ENCODE data around the gene CPSF4. TPM values are rescaled to one million over a fixed set of nuclear protein-coding genes. Genes with fewer than 3 reads are reported as not detected.

CPSF4 gene
- total RNA-seq, 1 experiment from 2014 or later, result 67.0 TPM

DNA sequence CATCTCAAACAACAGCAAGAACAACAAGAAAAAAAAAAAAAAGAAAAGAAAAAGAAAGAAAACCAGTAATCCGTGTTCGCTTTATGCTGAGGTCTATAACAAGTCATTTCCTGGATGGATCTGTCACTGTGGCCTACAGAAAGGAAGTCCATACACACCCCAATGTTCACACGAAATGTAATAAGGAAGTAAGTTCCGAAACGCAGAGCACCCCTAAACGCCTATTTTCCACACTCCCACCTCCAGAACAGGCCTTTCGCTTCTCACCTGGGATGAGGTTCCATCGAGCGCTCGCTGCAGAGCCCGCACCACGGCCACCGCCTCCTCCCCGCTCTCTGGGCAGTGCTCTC is 60.6 kb downstream of the CPSF4 start (continued):
- TF ChIP-seq, protein P1, sequence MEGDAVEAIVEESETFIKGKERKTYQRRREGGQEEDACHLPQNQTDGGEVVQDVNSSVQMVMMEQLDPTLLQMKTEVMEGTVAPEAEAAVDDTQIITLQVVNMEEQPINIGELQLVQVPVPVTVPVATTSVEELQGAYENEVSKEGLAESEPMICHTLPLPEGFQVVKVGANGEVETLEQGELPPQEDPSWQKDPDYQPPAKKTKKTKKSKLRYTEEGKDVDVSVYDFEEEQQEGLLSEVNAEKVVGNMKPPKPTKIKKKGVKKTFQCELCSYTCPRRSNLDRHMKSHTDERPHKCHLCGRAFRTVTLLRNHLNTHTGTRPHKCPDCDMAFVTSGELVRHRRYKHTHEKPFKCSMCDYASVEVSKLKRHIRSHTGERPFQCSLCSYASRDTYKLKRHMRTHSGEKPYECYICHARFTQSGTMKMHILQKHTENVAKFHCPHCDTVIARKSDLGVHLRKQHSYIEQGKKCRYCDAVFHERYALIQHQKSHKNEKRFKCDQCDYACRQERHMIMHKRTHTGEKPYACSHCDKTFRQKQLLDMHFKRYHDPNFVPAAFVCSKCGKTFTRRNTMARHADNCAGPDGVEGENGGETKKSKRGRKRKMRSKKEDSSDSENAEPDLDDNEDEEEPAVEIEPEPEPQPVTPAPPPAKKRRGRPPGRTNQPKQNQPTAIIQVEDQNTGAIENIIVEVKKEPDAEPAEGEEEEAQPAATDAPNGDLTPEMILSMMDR (IDR thresholded peaks at IDR 0.05 in 2 of 3, conservative IDR thresholded peaks at IDR 0.05 in 1 of 3; ENCODE audit: borderline replicate concordance in 1 of 3, insufficient read depth in 1 of 3, low read depth in 2 of 3, low read length in 2 of 3), result no peak
- no peak for TF ChIP-seq CEBPB (IDR thresholded peaks at IDR 0.05; ENCODE audit: low read depth)
- TF ChIP-seq EGR1 (IDR thresholded peaks at IDR 0.05; ENCODE audit: low read depth), result no peak
- TF ChIP-seq, protein P2, sequence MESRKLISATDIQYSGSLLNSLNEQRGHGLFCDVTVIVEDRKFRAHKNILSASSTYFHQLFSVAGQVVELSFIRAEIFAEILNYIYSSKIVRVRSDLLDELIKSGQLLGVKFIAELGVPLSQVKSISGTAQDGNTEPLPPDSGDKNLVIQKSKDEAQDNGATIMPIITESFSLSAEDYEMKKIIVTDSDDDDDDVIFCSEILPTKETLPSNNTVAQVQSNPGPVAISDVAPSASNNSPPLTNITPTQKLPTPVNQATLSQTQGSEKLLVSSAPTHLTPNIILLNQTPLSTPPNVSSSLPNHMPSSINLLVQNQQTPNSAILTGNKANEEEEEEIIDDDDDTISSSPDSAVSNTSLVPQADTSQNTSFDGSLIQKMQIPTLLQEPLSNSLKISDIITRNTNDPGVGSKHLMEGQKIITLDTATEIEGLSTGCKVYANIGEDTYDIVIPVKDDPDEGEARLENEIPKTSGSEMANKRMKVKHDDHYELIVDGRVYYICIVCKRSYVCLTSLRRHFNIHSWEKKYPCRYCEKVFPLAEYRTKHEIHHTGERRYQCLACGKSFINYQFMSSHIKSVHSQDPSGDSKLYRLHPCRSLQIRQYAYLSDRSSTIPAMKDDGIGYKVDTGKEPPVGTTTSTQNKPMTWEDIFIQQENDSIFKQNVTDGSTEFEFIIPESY (IDR thresholded peaks at IDR 0.05; ENCODE audit: extremely low read depth, insufficient replicate concordance, low read length), result no peak
- no peak for TF ChIP-seq ZNF274 (IDR thresholded peaks at IDR 0.05; ENCODE audit: low read depth, low read length)

- no peak for TF ChIP-seq RAD21 (IDR thresholded peaks at IDR 0.05; ENCODE audit: low read depth)
- TF ChIP-seq ZFX (IDR thresholded peaks at IDR 0.05), result peak; percentile 45; the same call in 1 of the 2 replicates
- peak; percentile 71 for TF ChIP-seq POLR2A (IDR thresholded peaks at IDR 0.05; ENCODE audit: borderline replicate concordance, extremely low read depth, insufficient read depth, insufficient read length)
- TF ChIP-seq, protein P2 (IDR thresholded peaks at IDR 0.05; ENCODE audit: extremely low read depth, insufficient replicate concordance, low read length), result no peak
- TF ChIP-seq TCF7L2 (IDR thresholded peaks at IDR 0.05; ENCODE audit: borderline replicate concordance, extremely low read depth, insufficient read depth, insufficient read length), result peak; percentile 53
- peak; percentile 89 for TF ChIP-seq POLR2AphosphoS5 (IDR thresholded peaks at IDR 0.05; ENCODE audit: low read depth, low read length)
- TF ChIP-seq YY1 (IDR thresholded peaks at IDR 0.05; ENCODE audit: extremely low read depth, insufficient replicate concordance, low read depth, low read length), result peak; percentile 51
- H2AFZ ChIP-seq (ENCODE audit: low read depth, low read length, poor library complexity, severe bottlenecking), result peak within 1 kb of the TSS; percentile 23
- H3K4me3 ChIP-seq (replicated peaks in 1 of 2; ENCODE audit: low read depth in 1 of 2, low read length in 2 of 2), result peak within 1 kb of the TSS; percentile 85 to 92
- H4K20me1 ChIP-seq (ENCODE audit: insufficient read depth), result no peaks in the 10 kb centered on the region
- ATAC-seq (peak; percentile 59), DNase-seq (ENCODE audit: low read depth, low spot score) (peak; percentile 87)
- POLR2A ChIA-PET, result interaction anchor here (0.7 to 1.2 kb wide), 4 partner anchors 27 to 321 kb away, joined by 3 to 4 read pairs (median 4); partner anchors contain the start of genes ZNF655 and ZSCAN25
- TSS peak; percentile 88 for BruUV-seq (replicated peaks)
- H3K27me3 ChIP-seq (ENCODE audit: insufficient read depth, low read length), result no peaks in the 10 kb centered on the region
- H3K9ac ChIP-seq (ENCODE audit: low read length), result peak within 1 kb of the TSS; percentile 85
- RAD21 ChIA-PET (ENCODE audit: low non-redundant PET in 1 of 2, low total read pairs in 2 of 2, uncharacterized antibody in 2 of 2, unreplicated experiment in 2 of 2), result no interaction called here
- peak within 1 kb of the TSS; percentile 74 for H3K27ac ChIP-seq (ENCODE audit: low read depth, low read length)
- peak within 1 kb of the TSS; percentile 84 for H3K4me2 ChIP-seq (ENCODE audit: low read length)
- H3K79me2 ChIP-seq (ENCODE audit: insufficient read depth, low read length), result peaks cover 47% of the 10 kb centered on the region
- no peaks in the 10 kb centered on the region for H3K9me2 ChIP-seq (ENCODE audit: insufficient read depth)
- H3K4me1 ChIP-seq (ENCODE audit: control insufficient read depth in 1 of 2, insufficient read depth in 2 of 2, low read length in 2 of 2), result peaks cover 14 to 22% of the 10 kb centered on the region in 2 experiments
- CTCF ChIA-PET, result interaction anchor here (0.6 to 1.1 kb wide), 2 partner anchors 28 to 115 kb away, joined by 3 to 4 read pairs; no protein-coding TSS in a partner anchor
- H3K9me3 ChIP-seq (ENCODE audit: control insufficient read depth in 1 of 2, insufficient read depth in 1 of 2, low read depth in 1 of 2, low read length in 2 of 2), result no peaks in the 10 kb centered on the region
- intact Hi-C loops (cut with micrococcal nuclease), result loop anchor here (2.0 to 5.0 kb wide), 2 partner anchors 27 to 117 kb away; partner anchors contain the start of genes ZNF789 and ZSCAN25
- H3K36me3 ChIP-seq (ENCODE audit: control insufficient read depth in 1 of 2, insufficient read depth in 2 of 2, low read length in 2 of 2), result peaks cover 8 to 12% of the 10 kb centered on the region in 2 experiments; a peak in 3 of 4 replicates
Measured at GRCh38 chr7:99499721-99500636, 61.2 kb downstream of the CPSF4 start, which contains the start of gene ZNF394. Gene ZNF394 (minus strand): TSS chr7:99500281. CDS start chr7:99500093, 188 bp downstream.
